ENCODE data around the gene S100A9. TPM values are rescaled to one million over a fixed set of nuclear protein-coding genes. Genes with fewer than 3 reads are reported as not detected.

Gene S100A9
- polyA plus RNA-seq, 3 donors: 20,498 to 43,602 (median 40,800) TPM

- intact Hi-C loops (cut with micrococcal nuclease): no loop called here
- H3K27me3 Mint-ChIP-seq (ENCODE audit: low read depth in 3 of 3): peaks cover 1 to 2% (median 2%) of the 10 kb centered on the region in 3 donors
- Histone ChIP-seq H3K9ac (ENCODE audit: insufficient read depth, low read length, poor library complexity, severe bottlenecking) (peak within 1 kb of the TSS; percentile 70), H2AFZ (ENCODE audit: insufficient read depth, low read depth, low read length, poor library complexity, severe bottlenecking) (no peak within 1 kb of the TSS), H3K9me3 (replicated peaks in 1 of 2; ENCODE audit: control insufficient read depth in 1 of 2, insufficient read depth in 1 of 2, low read length in 2 of 2) (no peaks in the 10 kb centered on the region), H3K27me3 (ENCODE audit: control insufficient read depth in 2 of 2, insufficient read depth in 2 of 2, low read length in 2 of 2) (no peaks in the 10 kb centered on the region), H3K27ac (ENCODE audit: low read depth in 1 of 2, low read length in 2 of 2) (peak within 1 kb of the TSS; percentile 79 to 87), H3K4me1 (ENCODE audit: control insufficient read depth in 1 of 2, insufficient read depth in 2 of 2, low read length in 2 of 2) (peaks cover 73 to 93% of the 10 kb centered on the region in 2 donors), H3K79me2 (ENCODE audit: insufficient read depth, low read length) (peaks cover 43% of the 10 kb centered on the region), H3K36me3 (replicated peaks in 1 of 2; ENCODE audit: control insufficient read depth in 1 of 2, insufficient read depth in 2 of 2, low read length in 2 of 2) (no peaks in the 10 kb centered on the region), H3K4me3 (replicated peaks in 1 of 3; ENCODE audit: low read depth in 2 of 3, low read length in 3 of 3) (peak within 1 kb of the TSS; percentile 76 to 89 (median 82)), H3K4me2 (replicated peaks; ENCODE audit: extremely low read depth, low read length, poor library complexity, severe bottlenecking) (peak within 1 kb of the TSS; percentile 82), H4K20me1 (ENCODE audit: insufficient read depth, low read length) (peaks cover 10% of the 10 kb centered on the region)
- peaks cover 0 to 2% (median 0%) of the 10 kb centered on the region in 7 donors for H3K9me3 Mint-ChIP-seq
- H3K4me3 Mint-ChIP-seq: peak within 1 kb of the TSS; percentile 100
- WGBS (ENCODE audit: insufficient coverage): 11% methylated on average over 3 of the region's 7 CpGs
- peaks cover 6 to 19% of the 10 kb centered on the region in 2 donors for H3K36me3 Mint-ChIP-seq
- DNase-seq: peak; percentile 68 to 95 (median 85)
- peak within 1 kb of the TSS; percentile 97 to 100 (median 99) for H3K27ac Mint-ChIP-seq
- no peak for TF ChIP-seq CTCF (IDR thresholded peaks at IDR 0.05)
- H3K4me1 Mint-ChIP-seq: peaks cover 91% of the 10 kb centered on the region
Measured at GRCh38 chr1:153390938-153391710, 33.5 kb downstream of the S100A9 start, which contains the start of gene S100A8. Gene S100A8 (minus strand): TSS chr1:153391073. CDS start chr1:153390535, 538 bp downstream.

- intact Hi-C loops (cut with micrococcal nuclease): no loop called here
- no CpG with 5 or more reads among the region's 3 CpGs for WGBS (ENCODE audit: insufficient coverage)
Measured at GRCh38 chr1:153392258-153392657, 34.6 kb downstream of the S100A9 start.

More at GRCh38 chr1:153392258-153392657, 34.6 kb downstream of the S100A9 start:
- H3K9me3 Mint-ChIP-seq: peaks cover 0 to 2% (median 0%) of the 10 kb centered on the region in 7 donors
- peaks cover 90% of the 10 kb centered on the region for H3K4me1 Mint-ChIP-seq
- TF ChIP-seq CTCF (IDR thresholded peaks at IDR 0.05): no peak
- peaks cover 10% of the 10 kb centered on the region for H4K20me1 ChIP-seq (ENCODE audit: insufficient read depth, low read length)
- H3K4me3 Mint-ChIP-seq: peak overlapping the region in 1 of 2 donors; percentile 53
- H3K36me3 Mint-ChIP-seq: peaks cover 6 to 19% of the 10 kb centered on the region in 2 donors
- no peak overlapping the region for H3K9ac ChIP-seq (ENCODE audit: insufficient read depth, low read length, poor library complexity, severe bottlenecking)
- peaks cover 43% of the 10 kb centered on the region for H3K79me2 ChIP-seq (ENCODE audit: insufficient read depth, low read length)
- peaks cover 1 to 3% (median 2%) of the 10 kb centered on the region in 3 donors for H3K27me3 Mint-ChIP-seq (ENCODE audit: low read depth in 3 of 3)
- H3K4me3 ChIP-seq (replicated peaks in 1 of 3; ENCODE audit: low read depth in 2 of 3, low read length in 3 of 3): peak overlapping the region in 1 of 3 experiments; percentile 89
- no peaks in the 10 kb centered on the region for H3K9me3 ChIP-seq (replicated peaks in 1 of 2; ENCODE audit: control insufficient read depth in 1 of 2, insufficient read depth in 1 of 2, low read length in 2 of 2)
- no peaks in the 10 kb centered on the region for H3K36me3 ChIP-seq (replicated peaks in 1 of 2; ENCODE audit: control insufficient read depth in 1 of 2, insufficient read depth in 2 of 2, low read length in 2 of 2)
- DNase-seq: no peak
- no peaks in the 10 kb centered on the region for H3K27me3 ChIP-seq (ENCODE audit: control insufficient read depth in 2 of 2, insufficient read depth in 2 of 2, low read length in 2 of 2)
- H3K4me2 ChIP-seq (replicated peaks; ENCODE audit: extremely low read depth, low read length, poor library complexity, severe bottlenecking): peak overlapping the region; percentile 82
- H3K27ac Mint-ChIP-seq: peak overlapping the region in 6 of 7 donors; percentile 26 to 100 (median 98)
- peak overlapping the region in 1 of 2 donors; percentile 87 for H3K27ac ChIP-seq (ENCODE audit: low read depth in 1 of 2, low read length in 2 of 2)
- H2AFZ ChIP-seq (ENCODE audit: insufficient read depth, low read depth, low read length, poor library complexity, severe bottlenecking): no peak overlapping the region
- H3K4me1 ChIP-seq (ENCODE audit: control insufficient read depth in 1 of 2, insufficient read depth in 2 of 2, low read length in 2 of 2): peaks cover 70 to 94% of the 10 kb centered on the region in 2 donors
